ENCODE results near the gene SLC39A1.

- TF ChIP-seq, protein P1, sequence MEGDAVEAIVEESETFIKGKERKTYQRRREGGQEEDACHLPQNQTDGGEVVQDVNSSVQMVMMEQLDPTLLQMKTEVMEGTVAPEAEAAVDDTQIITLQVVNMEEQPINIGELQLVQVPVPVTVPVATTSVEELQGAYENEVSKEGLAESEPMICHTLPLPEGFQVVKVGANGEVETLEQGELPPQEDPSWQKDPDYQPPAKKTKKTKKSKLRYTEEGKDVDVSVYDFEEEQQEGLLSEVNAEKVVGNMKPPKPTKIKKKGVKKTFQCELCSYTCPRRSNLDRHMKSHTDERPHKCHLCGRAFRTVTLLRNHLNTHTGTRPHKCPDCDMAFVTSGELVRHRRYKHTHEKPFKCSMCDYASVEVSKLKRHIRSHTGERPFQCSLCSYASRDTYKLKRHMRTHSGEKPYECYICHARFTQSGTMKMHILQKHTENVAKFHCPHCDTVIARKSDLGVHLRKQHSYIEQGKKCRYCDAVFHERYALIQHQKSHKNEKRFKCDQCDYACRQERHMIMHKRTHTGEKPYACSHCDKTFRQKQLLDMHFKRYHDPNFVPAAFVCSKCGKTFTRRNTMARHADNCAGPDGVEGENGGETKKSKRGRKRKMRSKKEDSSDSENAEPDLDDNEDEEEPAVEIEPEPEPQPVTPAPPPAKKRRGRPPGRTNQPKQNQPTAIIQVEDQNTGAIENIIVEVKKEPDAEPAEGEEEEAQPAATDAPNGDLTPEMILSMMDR (IDR thresholded peaks at IDR 0.05) = no peak
- TF ChIP-seq POLR2AphosphoS5 (IDR thresholded peaks at IDR 0.05) = no peak
- TF ChIP-seq POLR2A (IDR thresholded peaks at IDR 0.05) = no peak
- TF ChIP-seq EP300 (IDR thresholded peaks at IDR 0.05) = no peak
Observed at GRCh38 chr1:153916297-153916696, 47.0 kb downstream of the SLC39A1 start.

Measured in sigmoid colon (tissue), 4 donors.